ENCODE measurements around the gene RCAN1. TPM values are rescaled to one million over a fixed set of nuclear protein-coding genes. Genes with fewer than 3 reads are reported as not detected.
A peak's percentile ranks its signal among the peaks of the same experiment; 100 is the strongest.

The RCAN1 gene
- total and polyA plus RNA-seq, 10 donors = 5.3 to 28.6 (median 14.7) TPM

DNA sequence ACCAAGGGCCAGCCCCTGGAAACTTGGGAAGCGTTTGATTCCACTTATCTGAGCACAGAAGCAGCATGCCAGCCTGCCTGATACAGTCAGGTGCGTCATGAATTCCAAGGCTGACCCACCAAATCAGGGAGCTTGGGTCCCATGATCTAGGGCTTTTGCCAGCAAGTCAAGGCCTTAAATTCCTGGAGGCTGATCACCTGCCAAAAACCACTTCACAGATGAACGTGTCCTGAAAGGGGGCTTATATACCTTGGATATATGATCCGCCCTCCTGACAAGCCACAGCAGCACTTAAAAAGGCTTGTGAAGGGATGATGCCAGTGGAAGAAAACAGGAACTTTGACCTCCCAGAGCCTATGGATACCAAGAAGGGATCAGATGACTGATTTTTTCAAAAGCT, 29.9 kb upstream of the RCAN1 start:
- intact Hi-C loops (cut with DNase I; ENCODE audit: low total_unique reads) = no loop called here
- Histone ChIP-seq H3K27me3 (replicated peaks in 1 of 7) (peaks cover 0 to 9% (median 0%) of the 10 kb centered on the region in 7 donors), H3K4me3 (no peak overlapping the region), H3K9me3 (no peaks in the 10 kb centered on the region), H3K27ac (no peak overlapping the region), H3K36me3 (no peaks in the 10 kb centered on the region), H3K4me1 (peaks cover 0 to 13% (median 11%) of the 10 kb centered on the region in 6 donors)
- TF ChIP-seq POLR2A (IDR thresholded peaks at IDR 0.05) (no peak), POLR2AphosphoS5 (IDR thresholded peaks at IDR 0.05) (no peak)
- TF ChIP-seq, protein P1, sequence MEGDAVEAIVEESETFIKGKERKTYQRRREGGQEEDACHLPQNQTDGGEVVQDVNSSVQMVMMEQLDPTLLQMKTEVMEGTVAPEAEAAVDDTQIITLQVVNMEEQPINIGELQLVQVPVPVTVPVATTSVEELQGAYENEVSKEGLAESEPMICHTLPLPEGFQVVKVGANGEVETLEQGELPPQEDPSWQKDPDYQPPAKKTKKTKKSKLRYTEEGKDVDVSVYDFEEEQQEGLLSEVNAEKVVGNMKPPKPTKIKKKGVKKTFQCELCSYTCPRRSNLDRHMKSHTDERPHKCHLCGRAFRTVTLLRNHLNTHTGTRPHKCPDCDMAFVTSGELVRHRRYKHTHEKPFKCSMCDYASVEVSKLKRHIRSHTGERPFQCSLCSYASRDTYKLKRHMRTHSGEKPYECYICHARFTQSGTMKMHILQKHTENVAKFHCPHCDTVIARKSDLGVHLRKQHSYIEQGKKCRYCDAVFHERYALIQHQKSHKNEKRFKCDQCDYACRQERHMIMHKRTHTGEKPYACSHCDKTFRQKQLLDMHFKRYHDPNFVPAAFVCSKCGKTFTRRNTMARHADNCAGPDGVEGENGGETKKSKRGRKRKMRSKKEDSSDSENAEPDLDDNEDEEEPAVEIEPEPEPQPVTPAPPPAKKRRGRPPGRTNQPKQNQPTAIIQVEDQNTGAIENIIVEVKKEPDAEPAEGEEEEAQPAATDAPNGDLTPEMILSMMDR (IDR thresholded peaks at IDR 0.05 in 8 of 11, conservative IDR thresholded peaks at IDR 0.05 in 3 of 11) = no peak
- WGBS, 5 donors = 72 to 91% (median 82%) methylated on average over 4 of the region's 4 CpGs
- no peak for DNase-seq

DNA sequence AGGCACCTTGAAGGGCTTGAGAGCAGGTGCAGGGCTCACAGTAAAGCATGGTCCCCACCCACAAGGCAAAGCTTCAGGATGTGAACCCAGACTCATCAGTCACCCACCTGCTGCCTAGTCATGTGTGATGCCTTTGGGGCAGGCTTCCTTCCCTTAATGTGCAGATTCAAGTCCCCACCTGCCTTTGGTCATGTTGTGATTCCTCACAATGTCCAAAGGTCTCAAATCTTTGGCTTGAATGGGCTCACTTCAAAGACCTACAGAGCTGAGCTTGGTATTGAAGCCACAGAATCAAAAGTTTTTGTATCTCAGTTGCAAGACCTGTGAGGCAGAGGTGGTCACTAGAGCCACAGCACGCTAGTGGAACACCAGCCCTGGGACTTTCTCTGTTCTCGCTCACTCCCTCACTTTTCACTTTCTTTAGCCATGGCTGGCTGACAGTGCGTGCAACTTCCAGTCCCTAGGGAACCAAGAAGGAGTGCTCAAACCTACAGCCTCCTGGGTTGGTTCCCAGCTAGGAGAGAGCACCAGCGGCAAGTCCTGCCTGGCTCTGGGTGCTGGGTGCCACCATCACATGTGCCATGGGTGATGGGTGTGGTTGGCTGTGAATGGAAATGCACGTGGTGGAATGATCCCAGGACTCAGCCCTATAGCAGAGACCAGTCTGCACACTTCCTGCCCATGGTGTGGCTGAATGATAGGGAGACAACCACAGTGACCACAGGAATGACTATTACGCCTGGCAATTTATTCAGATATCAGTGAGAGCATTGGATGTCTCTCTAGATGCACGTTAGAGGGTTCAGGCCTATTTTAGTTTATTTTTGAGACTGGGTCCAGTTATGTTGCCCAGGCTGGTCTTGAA, 27.5 kb upstream of the RCAN1 start:
- H3K4me3 ChIP-seq = no peak overlapping the region
- WGBS, 5 donors = 57 to 64% (median 62%) methylated on average over 7 of the region's 7 CpGs
- DNase-seq = no peak
- peaks cover 0 to 14% (median 11%) of the 10 kb centered on the region in 6 donors for H3K4me1 ChIP-seq
- H3K9me3 ChIP-seq = no peaks in the 10 kb centered on the region
- intact Hi-C loops (cut with DNase I; ENCODE audit: low total_unique reads) = no loop called here
- H3K27ac ChIP-seq = no peak overlapping the region
- peaks cover 0 to 3% (median 0%) of the 10 kb centered on the region in 7 donors for H3K27me3 ChIP-seq (replicated peaks in 1 of 7)
- H3K36me3 ChIP-seq = no peaks in the 10 kb centered on the region
- TF ChIP-seq POLR2AphosphoS5 (IDR thresholded peaks at IDR 0.05) = peak in 1 of 3 donors; percentile 21
- TF ChIP-seq, protein P1 (IDR thresholded peaks at IDR 0.05 in 8 of 11, conservative IDR thresholded peaks at IDR 0.05 in 3 of 11) = no peak

DNA sequence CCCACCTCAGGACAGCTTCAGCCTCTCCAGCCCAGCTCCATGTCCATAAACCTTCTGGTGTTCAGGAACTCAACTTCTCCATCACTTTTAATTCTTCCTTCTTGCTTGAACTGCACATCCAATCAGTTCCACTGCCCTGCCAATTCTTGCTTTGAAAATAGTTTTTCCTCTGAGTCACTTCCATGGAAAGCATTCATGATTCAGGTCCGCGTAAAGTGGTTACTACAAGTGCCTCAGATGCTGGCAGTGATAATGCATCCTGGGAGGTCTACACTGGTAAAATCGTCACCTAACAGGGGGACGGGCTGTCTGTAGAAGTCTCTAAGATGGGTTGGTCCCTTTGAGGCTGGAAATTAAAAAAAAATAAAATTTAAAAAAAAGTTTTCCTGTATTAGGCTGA, 25.9 kb upstream of the RCAN1 start:
- Histone ChIP-seq H3K9me3 (no peaks in the 10 kb centered on the region), H3K36me3 (no peaks in the 10 kb centered on the region), H3K4me3 (peak overlapping the region in 1 of 8 donors; percentile 30), H3K27me3 (replicated peaks in 1 of 7) (no peaks in the 10 kb centered on the region), H3K27ac (no peak overlapping the region), H3K4me1 (peaks cover 0 to 14% (median 11%) of the 10 kb centered on the region in 6 donors)
- no peak for DNase-seq
- TF ChIP-seq POLR2AphosphoS5 (IDR thresholded peaks at IDR 0.05) (no peak), POLR2A (IDR thresholded peaks at IDR 0.05) (no peak)
- TF ChIP-seq, protein P1 (IDR thresholded peaks at IDR 0.05 in 8 of 11, conservative IDR thresholded peaks at IDR 0.05 in 3 of 11) = no peak
- WGBS, 5 donors = 84 to 91% (median 88%) methylated on average over 4 of the region's 4 CpGs
- intact Hi-C loops (cut with DNase I; ENCODE audit: low total_unique reads) = no loop called here
